GM19351 (cell line): Measurements from ENCODE around the gene ATXN10.

ENCODE experiments used
- ATAC-seq: cut with Tn5 transposase; IDR thresholded peaks from one replicate; pipeline ENCODE4 v1.9.1; 2021; ENCODE audit warnings: mild to moderate bottlenecking, moderate library complexity; ENCODE audit not compliant: unreplicated experiment

The ATXN10 gene

GRCh38 chr22:45872659-45873263 lies 201.1 kb downstream of the ATXN10 start:
- ATAC-seq, result no peak

- ATAC-seq, result no peak
Measured at GRCh38 chr22:45876136-45877035, 204.8 kb downstream of the ATXN10 start.

- no peak for ATAC-seq
Measured at GRCh38 chr22:45877036-45877380, 205.4 kb downstream of the ATXN10 start.

GRCh38 chr22:45877651-45878050 lies 206.0 kb downstream of the ATXN10 start:
- no peak for ATAC-seq

- ATAC-seq, result no peak
Measured at GRCh38 chr22:45878051-45878781, 206.6 kb downstream of the ATXN10 start.

GRCh38 chr22:45878901-45879551 lies 207.4 kb downstream of the ATXN10 start:
- no peak for ATAC-seq

GRCh38 chr22:45879552-45879949 lies 207.9 kb downstream of the ATXN10 start:
- ATAC-seq, result no peak

GRCh38 chr22:45880091-45880715 lies 208.6 kb downstream of the ATXN10 start:
- ATAC-seq, result no peak

GRCh38 chr22:45880716-45881523 lies 209.3 kb downstream of the ATXN10 start:
- no peak for ATAC-seq

GRCh38 chr22:45881524-45881875 lies 209.9 kb downstream of the ATXN10 start:
- ATAC-seq, result no peak

- no peak for ATAC-seq
Measured at GRCh38 chr22:45882881-45883810, 211.5 kb downstream of the ATXN10 start.

GRCh38 chr22:45883811-45884170 lies 212.2 kb downstream of the ATXN10 start:
- ATAC-seq, result no peak

- ATAC-seq, result no peak
Measured at GRCh38 chr22:45884201-45885062, 212.8 kb downstream of the ATXN10 start.

- ATAC-seq, result no peak
Measured at GRCh38 chr22:45885171-45885840, 213.7 kb downstream of the ATXN10 start.

- ATAC-seq, result no peak
Measured at GRCh38 chr22:45885941-45886395, 214.3 kb downstream of the ATXN10 start.

GRCh38 chr22:45886540-45886939 lies 214.9 kb downstream of the ATXN10 start:
- no peak for ATAC-seq
